HEK293 (cell line): ENCODE results near the gene FAM168A.

Experiments used
- CTCF ChIA-PET: fragments of 350-600 bp; formaldehyde crosslinking; extraction: SDS; loops from one replicate; lab custom pipeline; 2021; ENCODE audit warnings: antibody characterized with exemption; lab: Yijun Ruan, JAX
- POLR2A ChIA-PET: fragments of 300-600 bp; formaldehyde crosslinking; extraction: SDS; loops from one replicate; lab custom pipeline; 2020; ENCODE audit warnings: antibody characterized with exemption, inconsistent platforms; lab: Yijun Ruan, JAX
- H3K27ac ChIP-seq: fragments of 200-500 bp; sonication (Bioruptor generic); 2 replicates; pipeline ENCODE4 v1.5.1; 2014; ENCODE audit warnings: low read depth, low read length, control low read depth, inconsistent platforms; ENCODE audit errors: extremely low read depth
- H3K36me3 ChIP-seq, 2 experiments: fragments of 200-500 bp in 1 of 2; sonication (Bioruptor generic) in 1 of 2; 1 replicate in 1 of 2; 2 replicates in 1 of 2; pipeline ENCODE4 v1.5.1; 2014 to 2017; ENCODE audit warnings: inconsistent platforms in 2 of 2, low read length in 2 of 2; ENCODE audit not compliant: control insufficient read depth in 2 of 2, insufficient read depth in 1 of 2
- H3K4me1 ChIP-seq: fragments of 200-500 bp; sonication (Bioruptor generic); 2 replicates; pipeline ENCODE4 v1.5.1; 2014; ENCODE audit warnings: mild to moderate bottlenecking, low read length, inconsistent platforms; ENCODE audit not compliant: control insufficient read depth, insufficient read depth
- H3K4me3 ChIP-seq: 2 replicates; pipeline ENCODE4 v1.5.1; 2011; ENCODE audit warnings: low read depth, mild to moderate bottlenecking, control low read depth, low read length, moderate library complexity
- H3K9me3 ChIP-seq: fragments of 200-500 bp; sonication (Bioruptor generic); 2 replicates; pipeline ENCODE4 v1.5.1; 2014; ENCODE audit warnings: low read depth, low read length, inconsistent platforms; ENCODE audit not compliant: control insufficient read depth, insufficient read depth
- GLIS2 ChIP-seq: fragments of 450-650 bp; formaldehyde crosslinking; IDR thresholded peaks from 2 replicates; pipeline ENCODE4 v1.5.1; 2016; ENCODE audit warnings: missing biosample characterization, missing genetic modification characterization
- HOXA7 ChIP-seq: sonication (generic); formaldehyde crosslinking; IDR thresholded peaks from 2 replicates; pipeline ENCODE4 v1.8.1; 2022; ENCODE audit warnings: missing genetic modification reagents, borderline replicate concordance
- IKZF3 ChIP-seq: fragments of 450-650 bp; IDR thresholded peaks from 2 replicates; pipeline ENCODE4 v1.5.0; 2018; ENCODE audit warnings: missing biosample characterization, mild to moderate bottlenecking, missing genetic modification characterization, moderate library complexity
- KLF7 ChIP-seq: fragments of 450-650 bp; formaldehyde crosslinking; IDR thresholded peaks from 2 replicates; pipeline ENCODE4 v1.5.1; 2016; ENCODE audit warnings: missing biosample characterization, missing genetic modification characterization, borderline replicate concordance
- OSR2 ChIP-seq: fragments of 450-650 bp; formaldehyde crosslinking; IDR thresholded peaks from 2 replicates; pipeline ENCODE4 v1.5.1; 2016; ENCODE audit warnings: missing biosample characterization, missing genetic modification characterization
- SCRT1 ChIP-seq: fragments of 450-650 bp; formaldehyde crosslinking; IDR thresholded peaks from 2 replicates; pipeline ENCODE4 v1.5.1; 2016; ENCODE audit warnings: missing biosample characterization, missing genetic modification characterization, borderline replicate concordance
- SCRT2 ChIP-seq: fragments of 450-650 bp; formaldehyde crosslinking; IDR thresholded peaks from 2 replicates; pipeline ENCODE4 v1.5.1; 2016; ENCODE audit warnings: missing biosample characterization, missing genetic modification characterization
- SP3 ChIP-seq: fragments of 450-650 bp; formaldehyde crosslinking; IDR thresholded peaks from 2 replicates; pipeline ENCODE4 v1.5.1; 2016; ENCODE audit warnings: missing biosample characterization, missing genetic modification characterization
- ZBTB1 ChIP-seq: fragments of 450-650 bp; formaldehyde crosslinking; IDR thresholded peaks from 2 replicates; pipeline ENCODE4 v1.5.1; 2016; ENCODE audit warnings: missing biosample characterization, missing genetic modification characterization
- ZBTB48 ChIP-seq: fragments of 450-650 bp; formaldehyde crosslinking; IDR thresholded peaks from 2 replicates; pipeline ENCODE4 v1.5.1; 2016; ENCODE audit warnings: missing biosample characterization, missing genetic modification characterization
- ZFP37 ChIP-seq: fragments of 450-650 bp; formaldehyde crosslinking; IDR thresholded peaks from 2 replicates; pipeline ENCODE4 v1.5.1; 2016; ENCODE audit warnings: missing biosample characterization, missing genetic modification characterization
- ZNF133 ChIP-seq: fragments of 450-650 bp; formaldehyde crosslinking; IDR thresholded peaks from 2 replicates; pipeline ENCODE4 v1.5.1; 2016; ENCODE audit warnings: missing biosample characterization, missing genetic modification characterization
- ZNF146 ChIP-seq: fragments of 450-650 bp; formaldehyde crosslinking; IDR thresholded peaks from 2 replicates; pipeline ENCODE4 v1.5.1; 2016; ENCODE audit warnings: missing biosample characterization, missing genetic modification characterization
- ZNF184 ChIP-seq: fragments of 450-650 bp; IDR thresholded peaks from 2 replicates; pipeline ENCODE4 v1.5.1; 2018; ENCODE audit warnings: missing biosample characterization, mild to moderate bottlenecking, missing genetic modification characterization
- ZNF202 ChIP-seq: fragments of 450-650 bp; formaldehyde crosslinking; IDR thresholded peaks from 2 replicates; pipeline ENCODE4 v1.5.1; 2016; ENCODE audit warnings: missing biosample characterization, missing genetic modification characterization, borderline replicate concordance
- ZNF214 ChIP-seq: fragments of 450-650 bp; formaldehyde crosslinking; IDR thresholded peaks from 2 replicates; pipeline ENCODE4 v1.5.1; 2017; ENCODE audit warnings: missing biosample characterization, mild to moderate bottlenecking, missing genetic modification characterization, borderline replicate concordance
- ZNF23 ChIP-seq: fragments of 450-650 bp; formaldehyde crosslinking; IDR thresholded peaks from 2 replicates; pipeline ENCODE4 v1.5.1; 2016; ENCODE audit warnings: missing biosample characterization, missing genetic modification characterization, borderline replicate concordance
- ZNF274 ChIP-seq, 2 experiments: fragments of 200-500 bp in 1 of 2; fragments of 450-650 bp in 1 of 2; sonication (Bioruptor generic) in 1 of 2; formaldehyde crosslinking in 1 of 2; IDR thresholded peaks; 2 replicates each; pipeline versions ENCODE4 v1.5.1 to v1.6.1; 2014 to 2016; ENCODE audit warnings: borderline replicate concordance in 1 of 2, inconsistent platforms in 1 of 2, low read length in 1 of 2, missing biosample characterization in 1 of 2, missing genetic modification characterization in 1 of 2
- ZNF394 ChIP-seq: fragments of 450-650 bp; formaldehyde crosslinking; IDR thresholded peaks from 2 replicates; pipeline ENCODE4 v1.5.1; 2016; ENCODE audit warnings: missing biosample characterization, missing genetic modification characterization, mild to moderate bottlenecking, moderate library complexity, borderline replicate concordance
- ZNF585B ChIP-seq: fragments of 450-650 bp; formaldehyde crosslinking; IDR thresholded peaks from 2 replicates; pipeline ENCODE4 v1.5.1; 2016; ENCODE audit warnings: missing biosample characterization, missing genetic modification characterization
- ZNF670 ChIP-seq: fragments of 450-650 bp; formaldehyde crosslinking; IDR thresholded peaks from 2 replicates; pipeline ENCODE4 v1.5.1; 2016; ENCODE audit warnings: missing biosample characterization, missing genetic modification characterization, low read depth
- ZNF76 ChIP-seq: fragments of 450-650 bp; formaldehyde crosslinking; IDR thresholded peaks from 2 replicates; pipeline ENCODE4; 2016; ENCODE audit warnings: low read depth, missing biosample characterization, missing genetic modification characterization, borderline replicate concordance
- TF ChIP-seq, protein P1 (sequence below): fragments of 450-650 bp; formaldehyde crosslinking; IDR thresholded peaks from 2 replicates; pipeline ENCODE4 v1.5.1; 2016; ENCODE audit warnings: missing biosample characterization, missing genetic modification characterization, borderline replicate concordance
- TF ChIP-seq, protein P2 (sequence below): fragments of 450-650 bp; formaldehyde crosslinking; IDR thresholded peaks from 2 replicates; pipeline ENCODE4 v1.5.1; 2016; ENCODE audit warnings: missing biosample characterization, missing genetic modification characterization

FAM168A gene

DNA sequence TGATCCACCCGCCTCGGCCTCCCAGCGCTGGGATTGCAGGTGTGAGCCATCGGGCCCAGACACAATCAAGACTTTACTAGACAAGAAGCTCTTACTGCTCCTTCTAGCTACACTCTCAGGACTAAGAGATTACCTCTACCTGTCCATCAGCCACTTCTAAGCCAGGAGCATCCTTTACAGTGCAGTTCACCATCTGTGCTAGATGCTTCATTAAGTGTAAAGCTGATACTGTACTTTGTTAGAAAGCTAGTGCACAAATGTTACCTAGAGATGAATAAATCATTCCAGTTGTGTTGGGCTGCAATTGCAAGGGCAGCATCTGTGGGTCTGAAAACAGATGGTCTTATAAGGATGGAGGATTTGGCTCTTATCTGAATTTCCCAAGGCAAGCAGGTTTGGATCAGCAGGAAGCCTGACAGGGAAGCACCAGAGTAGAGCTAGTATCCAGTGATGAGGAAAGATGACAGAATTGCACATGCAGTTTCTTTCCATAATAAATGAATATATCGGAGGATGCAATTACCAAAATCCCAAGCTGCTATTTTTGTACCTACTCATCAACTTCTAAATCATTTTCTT, 58.3 kb downstream of the FAM168A start:
- ChIA-PET POLR2A (no interaction called here), CTCF (interaction anchor here (0.6 to 1.2 kb wide), 3 partner anchors 42 to 392 kb away, joined by 3 to 5 read pairs (median 4); no protein-coding TSS in a partner anchor)
- TF ChIP-seq ZFP37 (tag by site-specific recombination): no peak
- no peak for TF ChIP-seq ZNF394 (tag by site-specific recombination)
- no peak for TF ChIP-seq HOXA7 (CRISPR knock-in tag)
- TF ChIP-seq ZNF133 (tag by site-specific recombination): no peak
- no peak for TF ChIP-seq KLF7 (tag by site-specific recombination)
- TF ChIP-seq ZNF274 (IDR thresholded peaks at IDR 0.05; ENCODE audit: low read length): no peak
- TF ChIP-seq ZNF274 (tag by site-specific recombination; IDR thresholded peaks at IDR 0.05; ENCODE audit: borderline replicate concordance): no peak
- TF ChIP-seq ZNF184: no peak
- no peak for TF ChIP-seq ZNF214 (tag by site-specific recombination)
- no peak for TF ChIP-seq ZNF76 (tag by site-specific recombination)
- no peak for TF ChIP-seq SCRT1 (tag by site-specific recombination)
- TF ChIP-seq ZBTB48 (tag by site-specific recombination): no peak
- no peak for TF ChIP-seq ZNF23 (tag by site-specific recombination)
- TF ChIP-seq SP3: no peak
- no peak for TF ChIP-seq GLIS2
- no peaks in the 10 kb centered on the region for H3K36me3 ChIP-seq
- H3K4me1 ChIP-seq: no peaks in the 10 kb centered on the region
- no peak overlapping the region for H3K4me3 ChIP-seq
- no peaks in the 10 kb centered on the region for H3K9me3 ChIP-seq
- no peak overlapping the region for H3K27ac ChIP-seq

DNA sequence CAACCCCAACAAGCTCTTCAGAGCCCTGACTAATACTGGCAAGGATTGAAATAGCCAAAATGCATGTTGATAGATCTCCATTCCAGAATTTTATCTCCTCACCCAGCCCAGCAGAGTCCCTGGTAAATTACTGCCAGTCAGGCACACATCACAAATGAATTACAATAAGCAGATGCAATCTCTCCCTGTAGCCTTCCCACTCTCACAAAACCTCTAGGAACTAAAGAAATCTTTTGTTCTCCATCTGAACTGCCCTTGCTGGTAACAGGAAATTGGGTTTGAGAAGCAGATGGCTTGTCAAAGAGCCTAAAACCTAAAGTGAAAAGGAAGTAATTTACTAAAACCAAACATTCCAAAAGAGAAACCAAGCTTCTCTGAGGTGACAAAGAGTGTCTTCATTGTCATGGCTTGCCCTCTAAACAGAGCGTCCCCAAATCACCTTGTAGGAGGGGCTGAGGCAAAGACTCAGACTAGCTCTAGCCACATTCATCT, 59.5 kb downstream of the FAM168A start:
- POLR2A ChIA-PET: no interaction called here
- no peak overlapping the region for H3K4me3 ChIP-seq

More for the DNA sequence above, 59.5 kb downstream of the FAM168A start:
- CTCF ChIA-PET: interaction anchor here (0.7 kb wide), 2 partner anchors 98 to 249 kb away, joined by 3 to 5 read pairs; no protein-coding TSS in a partner anchor
- TF ChIP-seq ZBTB1 (no peak), ZNF202 (tag by site-specific recombination) (no peak), IKZF3 (tag by site-specific recombination) (no peak), ZNF146 (no peak), OSR2 (tag by site-specific recombination) (no peak), SCRT2 (tag by site-specific recombination) (no peak), ZNF274 (IDR thresholded peaks at IDR 0.05; ENCODE audit: low read length) (no peak), ZNF274 (tag by site-specific recombination; IDR thresholded peaks at IDR 0.05; ENCODE audit: borderline replicate concordance) (no peak), ZNF585B (no peak), ZNF670 (tag by site-specific recombination) (no peak)
- TF ChIP-seq, protein P1, sequence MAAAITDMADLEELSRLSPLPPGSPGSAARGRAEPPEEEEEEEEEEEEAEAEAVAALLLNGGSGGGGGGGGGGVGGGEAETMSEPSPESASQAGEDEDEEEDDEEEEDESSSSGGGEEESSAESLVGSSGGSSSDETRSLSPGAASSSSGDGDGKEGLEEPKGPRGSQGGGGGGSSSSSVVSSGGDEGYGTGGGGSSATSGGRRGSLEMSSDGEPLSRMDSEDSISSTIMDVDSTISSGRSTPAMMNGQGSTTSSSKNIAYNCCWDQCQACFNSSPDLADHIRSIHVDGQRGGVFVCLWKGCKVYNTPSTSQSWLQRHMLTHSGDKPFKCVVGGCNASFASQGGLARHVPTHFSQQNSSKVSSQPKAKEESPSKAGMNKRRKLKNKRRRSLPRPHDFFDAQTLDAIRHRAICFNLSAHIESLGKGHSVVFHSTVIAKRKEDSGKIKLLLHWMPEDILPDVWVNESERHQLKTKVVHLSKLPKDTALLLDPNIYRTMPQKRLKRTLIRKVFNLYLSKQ (tag by site-specific recombination): no peak
- TF ChIP-seq, protein P2, sequence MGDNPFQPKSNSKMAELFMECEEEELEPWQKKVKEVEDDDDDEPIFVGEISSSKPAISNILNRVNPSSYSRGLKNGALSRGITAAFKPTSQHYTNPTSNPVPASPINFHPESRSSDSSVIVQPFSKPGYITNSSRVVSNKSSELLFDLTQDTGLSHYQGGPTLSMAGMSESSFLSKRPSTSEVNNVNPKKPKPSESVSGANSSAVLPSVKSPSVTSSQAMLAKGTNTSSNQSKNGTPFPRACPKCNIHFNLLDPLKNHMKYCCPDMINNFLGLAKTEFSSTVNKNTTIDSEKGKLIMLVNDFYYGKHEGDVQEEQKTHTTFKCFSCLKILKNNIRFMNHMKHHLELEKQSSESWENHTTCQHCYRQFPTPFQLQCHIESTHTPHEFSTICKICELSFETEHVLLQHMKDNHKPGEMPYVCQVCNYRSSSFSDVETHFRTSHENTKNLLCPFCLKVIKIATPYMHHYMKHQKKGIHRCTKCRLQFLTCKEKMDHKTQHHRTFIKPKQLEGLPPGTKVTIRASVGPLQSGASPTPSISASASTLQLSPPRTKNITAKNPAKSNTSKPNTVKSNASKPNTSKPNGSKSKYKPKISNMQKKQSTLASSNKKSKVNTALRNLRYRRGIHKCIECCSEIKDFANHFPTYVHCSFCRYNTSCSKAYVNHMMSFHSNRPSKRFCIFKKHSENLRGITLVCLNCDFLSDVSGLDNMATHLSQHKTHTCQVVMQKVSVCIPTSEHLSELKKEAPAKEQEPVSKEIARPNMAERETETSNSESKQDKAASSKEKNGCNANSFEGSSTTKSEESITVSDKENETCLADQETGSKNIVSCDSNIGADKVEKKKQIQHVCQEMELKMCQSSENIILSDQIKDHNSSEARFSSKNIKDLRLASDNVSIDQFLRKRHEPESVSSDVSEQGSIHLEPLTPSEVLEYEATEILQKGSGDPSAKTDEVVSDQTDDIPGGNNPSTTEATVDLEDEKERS: no peak
- TF ChIP-seq, all 188 proteins: peak for 0
- no peaks in the 10 kb centered on the region for H3K36me3 ChIP-seq
- peaks cover 4% of the 10 kb centered on the region; the same call in 1 of the 2 replicates for H3K4me1 ChIP-seq
- no peak overlapping the region for H3K27ac ChIP-seq
- H3K9me3 ChIP-seq: no peaks in the 10 kb centered on the region
